HG03045 (cell line): ENCODE data around the gene NINJ2.
A peak's percentile ranks its signal among the peaks of the same experiment; 100 is the strongest.

ENCODE experiments used
- ATAC-seq: cut with Tn5 transposase; IDR thresholded peaks from one replicate; pipeline ENCODE4 v1.9.1; 2021; ENCODE audit warnings: mild to moderate bottlenecking, moderate library complexity; ENCODE audit not compliant: unreplicated experiment

Gene NINJ2

GRCh38 chr12:674272-674781 is 11.1 kb upstream of the NINJ2 start:
- ATAC-seq, result peak; percentile 80

GRCh38 chr12:673849-674248 is 10.6 kb upstream of the NINJ2 start:
- ATAC-seq, result no peak

- ATAC-seq, result no peak
These were observed 6.3 kb upstream of the NINJ2 start for GRCh38 chr12:669576-669945.

GRCh38 chr12:668090-668481 is 4.8 kb upstream of the NINJ2 start:
- ATAC-seq, result no peak

GRCh38 chr12:666766-667308 is 3.6 kb upstream of the NINJ2 start:
- no peak for ATAC-seq

DNA sequence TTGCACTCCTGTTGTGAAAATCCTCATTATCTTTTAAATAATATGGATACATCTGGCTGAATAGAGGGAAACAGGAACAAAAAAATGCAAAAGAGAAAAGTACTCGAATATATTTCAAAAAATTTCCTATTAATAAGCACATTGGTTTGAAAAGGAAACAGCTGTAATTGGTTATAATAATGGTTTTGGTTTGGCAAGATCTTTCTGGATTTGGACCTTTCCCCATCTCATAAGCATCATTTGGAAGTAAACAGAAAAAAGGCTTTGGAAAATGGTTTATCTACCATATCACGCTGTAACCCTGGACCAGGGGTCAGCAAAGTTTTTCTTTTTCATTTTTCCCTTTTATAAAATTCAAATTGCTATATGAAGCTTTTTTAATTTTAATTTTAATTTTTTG is 2.8 kb upstream of the NINJ2 start:
- ATAC-seq, result no peak

- no peak for ATAC-seq
These were observed 1.5 kb upstream of the NINJ2 start for GRCh38 chr12:664779-665092.

DNA sequence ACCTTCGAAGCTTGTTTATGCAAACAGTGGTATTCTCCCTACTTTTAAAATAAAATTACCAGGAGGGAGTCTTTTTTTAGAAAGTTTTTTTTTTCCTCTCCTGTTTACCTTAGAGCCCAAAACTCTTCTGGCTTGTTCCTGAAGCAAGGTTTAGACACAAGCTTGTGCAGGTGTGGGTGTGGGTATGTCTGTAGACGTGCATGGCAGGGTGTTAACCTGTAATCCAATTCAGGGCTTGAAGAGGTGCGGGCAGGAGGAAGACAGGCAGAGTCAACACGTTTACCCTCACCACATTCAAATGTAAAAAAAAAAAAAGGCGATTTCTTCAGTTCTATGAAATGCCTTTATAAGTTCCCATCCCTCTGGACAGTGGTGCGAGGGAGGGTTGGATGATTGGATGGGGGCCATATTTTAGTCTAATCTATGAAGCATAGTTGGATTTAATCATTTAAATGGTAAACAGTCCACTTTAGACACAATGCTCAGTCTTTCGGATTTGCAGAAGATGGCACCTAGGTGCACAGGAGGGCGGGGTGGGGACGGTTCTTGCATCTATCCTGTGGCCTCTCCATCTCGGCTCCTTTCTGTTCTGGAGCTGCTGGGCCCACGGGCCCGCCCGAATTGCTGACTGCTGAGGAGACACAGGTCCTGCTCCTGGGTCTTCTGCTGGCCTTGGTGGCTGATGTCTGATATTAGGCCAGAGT is 982 bp upstream of the NINJ2 start:
- no peak for ATAC-seq

DNA sequence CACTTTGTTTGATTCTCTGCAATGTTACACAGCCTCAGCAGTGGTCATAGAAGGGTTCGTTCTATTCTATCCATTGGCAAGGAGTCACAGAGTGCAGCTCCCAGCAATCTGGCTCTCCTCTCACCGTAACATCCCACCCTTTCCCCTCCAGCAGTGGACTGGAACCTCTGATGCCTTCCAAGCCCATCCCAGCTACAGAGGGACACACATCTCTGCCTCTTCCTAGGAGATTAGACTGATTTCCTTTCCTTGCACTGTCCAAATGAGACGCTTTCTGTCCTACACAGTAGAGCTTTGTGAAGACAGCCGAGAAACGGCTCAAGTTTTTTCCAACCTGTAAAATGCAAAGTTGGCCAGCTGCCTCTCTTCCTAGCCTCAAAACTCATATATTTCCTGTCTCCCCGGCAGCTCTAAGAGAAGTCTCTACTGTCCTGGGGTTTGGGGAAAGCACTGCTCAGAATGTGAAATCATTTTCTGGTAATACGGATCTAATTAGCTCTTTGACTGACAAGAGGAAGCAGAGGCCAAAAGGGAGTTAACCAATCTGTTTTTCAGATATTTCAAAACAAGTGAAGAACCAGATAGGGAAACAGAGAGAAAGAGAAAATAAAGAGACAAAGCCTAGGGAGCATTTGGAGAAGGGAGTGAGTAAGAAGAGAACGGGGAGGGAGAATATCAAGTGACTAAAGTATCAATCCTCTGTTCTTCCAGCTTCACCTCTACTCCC is 516 bp downstream of the NINJ2 start:
- no peak for ATAC-seq

- no peak for ATAC-seq
These were observed 1.3 kb downstream of the NINJ2 start for GRCh38 chr12:661720-662486.

DNA sequence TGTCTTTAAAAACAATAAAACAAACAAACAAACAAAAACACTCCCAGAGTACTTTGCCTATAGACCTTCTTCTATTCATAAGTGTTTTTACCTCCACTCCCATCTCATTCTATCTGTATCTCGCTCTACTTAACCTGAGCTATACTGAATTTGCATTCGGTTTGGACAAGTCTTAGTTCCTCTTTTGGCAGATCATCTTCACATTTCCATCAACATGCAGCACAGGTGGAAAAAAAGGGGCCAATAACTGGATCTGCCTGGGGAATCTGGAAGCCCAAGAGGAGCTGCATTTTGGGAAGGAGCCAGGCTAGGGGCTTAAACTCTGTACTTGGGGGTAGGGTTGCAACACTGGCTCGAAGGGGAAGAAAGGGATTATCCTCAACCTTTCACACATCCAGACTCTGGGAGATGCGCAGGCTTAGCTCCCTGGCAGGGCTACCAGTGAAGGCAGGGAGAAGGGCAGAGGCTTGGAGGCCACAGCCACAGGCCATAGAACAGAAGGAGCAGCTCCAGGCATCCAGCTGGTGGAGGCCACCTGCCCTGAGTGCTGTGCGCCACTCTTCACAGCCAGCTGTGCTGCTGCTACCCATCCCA is 4.1 kb downstream of the NINJ2 start:
- no peak for ATAC-seq

- ATAC-seq, result no peak
These were observed 12.3 kb downstream of the NINJ2 start for GRCh38 chr12:650983-651382.

DNA sequence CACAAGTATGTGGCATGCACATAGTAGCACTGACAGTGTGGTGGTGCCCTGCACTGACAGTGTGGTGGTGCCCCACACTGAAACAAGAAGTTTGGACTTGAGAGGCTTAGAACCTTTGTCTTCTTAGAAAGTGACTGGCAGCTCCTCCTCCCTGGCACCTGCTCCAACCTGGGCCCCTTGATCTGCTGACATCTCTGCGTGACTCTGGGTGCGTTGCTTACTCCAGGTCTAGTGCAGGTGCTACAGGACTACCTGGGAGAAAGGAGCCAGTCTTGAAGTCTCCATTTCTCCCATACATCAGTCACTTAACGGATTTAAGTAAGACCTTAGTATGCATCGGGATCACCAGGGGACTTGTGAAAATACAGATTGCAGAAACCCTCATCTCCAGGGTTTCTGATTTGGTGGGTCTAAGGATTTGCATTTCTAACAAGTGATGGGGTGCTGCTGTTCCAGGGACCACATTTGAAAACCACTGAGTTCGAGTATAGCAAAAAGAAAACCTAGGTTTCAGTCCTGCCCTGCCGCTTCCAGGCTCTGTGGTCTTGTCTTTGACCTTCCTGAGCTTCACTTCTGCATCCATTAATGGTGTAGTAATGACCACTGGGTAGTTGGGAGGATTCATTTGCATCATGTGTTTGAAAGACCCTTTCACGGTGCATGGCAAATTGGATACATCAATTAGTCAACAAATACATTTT is 15.7 kb downstream of the NINJ2 start:
- ATAC-seq, result no peak

- no peak for ATAC-seq
These were observed 16.5 kb downstream of the NINJ2 start for GRCh38 chr12:646442-647384.

- no peak for ATAC-seq
These were observed 17.6 kb downstream of the NINJ2 start for GRCh38 chr12:645563-646071.

DNA sequence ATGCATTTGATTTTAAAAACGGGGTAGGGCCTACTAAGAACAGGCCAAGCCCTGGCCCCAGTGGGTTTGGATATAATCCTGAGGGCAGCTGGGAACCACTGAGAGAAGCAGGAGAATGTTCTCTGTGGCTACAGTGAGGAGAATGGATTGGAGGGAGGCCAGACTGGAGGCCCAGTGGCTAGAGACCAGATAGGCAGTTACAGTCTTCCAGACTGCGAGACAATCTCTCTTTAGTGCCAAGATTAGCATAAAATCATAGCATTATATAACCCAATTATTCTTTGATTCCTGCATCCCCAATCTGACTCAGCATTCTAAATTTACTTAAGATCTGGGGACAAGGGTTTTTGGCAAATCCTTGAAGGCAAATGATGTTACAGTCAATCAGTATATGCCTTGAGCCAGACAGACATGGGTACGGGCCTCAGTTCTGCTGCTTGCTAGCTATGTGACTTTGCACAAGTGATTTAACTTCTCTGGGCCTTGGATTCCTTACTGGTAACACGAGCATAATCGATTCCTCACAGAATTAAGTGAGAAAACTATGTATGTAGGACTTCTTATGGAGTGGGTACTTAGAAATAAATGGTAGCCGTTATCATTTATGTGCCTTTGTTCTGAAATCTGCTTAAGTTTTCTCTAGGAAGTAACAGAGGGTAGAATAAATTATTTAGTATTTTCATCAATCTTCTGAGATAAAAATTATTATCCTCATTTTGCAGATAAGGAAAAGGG is 18.3 kb downstream of the NINJ2 start:
- no peak for ATAC-seq

DNA sequence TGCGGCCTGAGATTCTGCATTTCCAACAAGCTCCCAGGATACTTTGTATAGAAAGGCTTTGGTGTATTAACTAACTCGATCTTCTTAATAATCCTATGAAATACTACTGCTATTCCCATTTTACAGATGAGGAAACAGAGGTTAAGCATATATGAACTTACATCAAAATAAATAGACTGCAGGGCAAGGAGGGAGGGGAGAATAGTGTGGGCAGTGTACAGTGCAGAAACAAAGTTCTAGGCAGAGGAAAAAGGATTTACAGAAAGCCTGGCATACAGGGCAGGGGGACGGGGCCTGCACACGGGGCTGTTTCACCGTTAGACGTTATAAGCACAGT is 19.0 kb downstream of the NINJ2 start:
- ATAC-seq, result no peak

DNA sequence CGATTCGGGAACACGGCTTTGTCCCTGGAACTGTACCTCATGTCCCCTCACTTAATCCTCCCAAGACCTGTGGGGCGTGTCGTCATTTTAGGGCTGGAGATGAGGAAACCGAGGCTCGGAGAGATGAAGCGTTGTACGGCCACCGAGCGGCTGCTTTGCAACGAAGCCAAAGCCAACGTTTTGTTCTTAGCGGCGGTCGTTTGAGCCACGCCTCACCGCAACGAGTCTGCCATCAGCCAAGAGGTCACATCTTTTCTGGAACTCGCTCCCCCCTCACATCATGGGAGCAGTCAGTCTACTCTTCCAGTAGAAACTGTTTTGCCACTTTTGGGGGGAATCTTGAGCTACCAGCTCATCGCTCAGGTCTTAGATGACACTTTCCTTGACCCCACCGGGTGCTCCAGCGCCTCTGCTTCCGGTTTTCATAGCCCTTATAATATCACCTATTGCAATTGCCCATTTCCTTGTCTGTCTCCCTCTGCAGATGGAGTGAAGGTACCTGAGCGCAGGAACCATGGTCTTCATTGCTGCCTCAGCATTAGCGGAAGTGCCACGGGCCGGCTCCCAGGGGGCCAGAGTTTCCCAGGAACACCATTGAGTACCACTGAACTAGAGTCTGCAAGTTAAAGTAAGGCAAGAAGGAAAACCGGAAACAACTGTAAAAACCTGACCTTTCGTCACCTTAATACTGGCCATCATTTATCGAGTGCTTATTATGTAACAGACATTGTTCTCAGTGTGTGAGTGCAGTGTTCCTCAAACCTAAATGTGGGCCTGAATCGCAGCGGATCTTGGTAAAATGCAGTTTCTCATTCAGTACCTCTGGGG is 19.6 kb downstream of the NINJ2 start:
- ATAC-seq, result peak; percentile 10
